GM19035 (cell line): ENCODE results near the gene TAF12.
"Not testable (repeated sequence)": the region's sequence is repeated elsewhere in the genome, so short reads cannot be mapped to it uniquely, and the experiment has no call there.

ENCODE experiments used
- ATAC-seq: cut with Tn5 transposase; IDR thresholded peaks from one replicate; pipeline ENCODE4 v1.9.1; 2021; ENCODE audit not compliant: unreplicated experiment

Gene TAF12

GRCh38 chr1:28586585-28587391 is 56.1 kb downstream of the TAF12 start:
- not testable (repeated sequence) for ATAC-seq

- no peak for ATAC-seq
Observed at GRCh38 chr1:28582248-28582615, 60.6 kb downstream of the TAF12 start.

- ATAC-seq: peak; percentile 88
Observed at GRCh38 chr1:28581531-28582247, 61.2 kb downstream of the TAF12 start.

- ATAC-seq: peak; percentile 20
Observed at GRCh38 chr1:28580722-28581530, 61.9 kb downstream of the TAF12 start.

- no peak for ATAC-seq
Observed at GRCh38 chr1:28579401-28579800, 63.5 kb downstream of the TAF12 start.

- ATAC-seq: no peak
Observed at GRCh38 chr1:28578696-28579218, 64.1 kb downstream of the TAF12 start.

GRCh38 chr1:28577738-28578536 is 64.9 kb downstream of the TAF12 start:
- no peak for ATAC-seq

GRCh38 chr1:28577052-28577678 is 65.7 kb downstream of the TAF12 start:
- no peak for ATAC-seq

GRCh38 chr1:28573564-28573963 is 69.3 kb downstream of the TAF12 start:
- no peak for ATAC-seq

- not testable (repeated sequence) for ATAC-seq
Observed at GRCh38 chr1:28572891-28573290, 70.0 kb downstream of the TAF12 start.

GRCh38 chr1:28571911-28572310 is 71.0 kb downstream of the TAF12 start:
- no peak for ATAC-seq

GRCh38 chr1:28566931-28567330 is 75.9 kb downstream of the TAF12 start:
- ATAC-seq: no peak

GRCh38 chr1:28565726-28566125 is 77.1 kb downstream of the TAF12 start:
- no peak for ATAC-seq

- ATAC-seq: no peak
Observed at GRCh38 chr1:28565040-28565439, 77.8 kb downstream of the TAF12 start.

GRCh38 chr1:28564310-28564709 is 78.6 kb downstream of the TAF12 start:
- ATAC-seq: no peak

GRCh38 chr1:28560886-28561285 is 82.0 kb downstream of the TAF12 start:
- ATAC-seq: no peak
